Gastroesophageal sphincter (tissue), 2 donors: ENCODE measurements around the gene CNNM2.

ENCODE experiments used
- POLR2A ChIP-seq, 2 donors: fragments of 450-650 bp; IDR thresholded peaks; one replicate each; pipeline ENCODE4 v1.6.1; 2017; ENCODE audit warnings: antibody characterized with exemption in 2 of 2, mild to moderate bottlenecking in 2 of 2, moderate library complexity in 1 of 2
- POLR2AphosphoS5 ChIP-seq: sonication (generic); formaldehyde crosslinking; IDR thresholded peaks from one replicate; pipeline ENCODE4 v1.6.1; 2017; ENCODE audit warnings: antibody characterized with exemption

GRCh38 chr10:103123282-103124024 is 205.4 kb downstream of the CNNM2 start:
- TF ChIP-seq POLR2AphosphoS5 (no peak), POLR2A (IDR thresholded peaks at IDR 0.05) (no peak)
